ENCODE results near the gene PRKCI. TPM values are rescaled to one million over a fixed set of nuclear protein-coding genes. Genes with fewer than 3 reads are reported as not detected.
A peak's percentile ranks its signal among the peaks of the same experiment; 100 is the strongest.
"Not testable (repeated sequence)": the region's sequence is repeated elsewhere in the genome, so short reads cannot be mapped to it uniquely, and the experiment has no call there.

The PRKCI gene
- total and polyA plus RNA-seq, 10 donors, result 3.6 to 28.7 (median 14.9) TPM

- TF ChIP-seq CTCF (IDR thresholded peaks at IDR 0.05 in 8 of 11, conservative IDR thresholded peaks at IDR 0.05 in 3 of 11) (no peak), POLR2A (IDR thresholded peaks at IDR 0.05) (no peak), POLR2AphosphoS5 (IDR thresholded peaks at IDR 0.05) (no peak)
- intact Hi-C loops (cut with DNase I; ENCODE audit: low total_unique reads), result loop anchor here (10.0 kb wide), 1 partner anchor 175 kb away; the partner anchor contains the start of gene SKIL
- peaks cover 19 to 60% (median 43%) of the 10 kb centered on the region in 6 donors for H3K4me1 ChIP-seq
- no peaks in the 10 kb centered on the region for H3K27me3 ChIP-seq (replicated peaks in 1 of 7)
- no peaks in the 10 kb centered on the region for H3K9me3 ChIP-seq
- H3K36me3 ChIP-seq, result peaks cover 0 to 35% (median 27%) of the 10 kb centered on the region in 6 donors
- peak overlapping the region; percentile 96 to 99 (median 98) for H3K27ac ChIP-seq
- WGBS, 5 donors, result 10 to 18% (median 11%) methylated on average over 16 of the region's 16 CpGs
- peak overlapping the region; percentile 59 to 97 (median 84) for H3K4me3 ChIP-seq
- no peak for DNase-seq
These were observed 41.9 kb upstream of the PRKCI start for GRCh38 chr3:170180079-170180907.

- TF ChIP-seq POLR2AphosphoS5 (IDR thresholded peaks at IDR 0.05) (peak; percentile 96 to 97 (median 97)), CTCF (IDR thresholded peaks at IDR 0.05 in 8 of 11, conservative IDR thresholded peaks at IDR 0.05 in 3 of 11) (peak in 7 of 11 experiments; percentile 21 to 61 (median 26)), POLR2A (IDR thresholded peaks at IDR 0.05) (peak; percentile 20 to 76 (median 76))
- no peaks in the 10 kb centered on the region for H3K27me3 ChIP-seq (replicated peaks in 1 of 7)
- peaks cover 0 to 26% (median 17%) of the 10 kb centered on the region in 6 donors for H3K36me3 ChIP-seq
- H3K9me3 ChIP-seq, result no peaks in the 10 kb centered on the region
- intact Hi-C loops (cut with DNase I; ENCODE audit: low total_unique reads), result loop anchor here (10.0 kb wide), 1 partner anchor 174 kb away; the partner anchor contains the start of gene SKIL
- peaks cover 19 to 53% (median 39%) of the 10 kb centered on the region in 6 donors for H3K4me1 ChIP-seq
- WGBS, 5 donors, result 1% methylated on average over 48 to 71 of the region's 71 CpGs
- DNase-seq, result peak; percentile 97
- H3K27ac ChIP-seq, result peak within 1 kb of the TSS; percentile 96 to 99 (median 98)
- H3K4me3 ChIP-seq, result peak within 1 kb of the TSS; percentile 59 to 97 (median 84)
These were observed 41.0 kb upstream of the PRKCI start, which contains the start of gene PHC3 for GRCh38 chr3:170180908-170181885. TSS of gene PHC3 (minus strand) at chr3:170181733. CDS start at chr3:170181715, 18 bp downstream.

- DNase-seq, result no peak
- Histone ChIP-seq H3K9me3 (no peaks in the 10 kb centered on the region), H3K36me3 (no peaks in the 10 kb centered on the region), H3K4me1 (peaks cover 0 to 18% (median 9%) of the 10 kb centered on the region in 6 donors), H3K27me3 (replicated peaks in 1 of 7) (no peaks in the 10 kb centered on the region), H3K4me3 (no peak overlapping the region), H3K27ac (no peak overlapping the region)
- intact Hi-C loops (cut with DNase I; ENCODE audit: low total_unique reads), result loop anchor here (10.0 kb wide), 1 partner anchor 165 kb away; the partner anchor contains the start of gene SKIL
- WGBS, 5 donors, result 84 to 95% (median 87%) methylated on average over 4 of the region's 4 CpGs
- no peak for TF ChIP-seq POLR2AphosphoS5 (IDR thresholded peaks at IDR 0.05)
- peak in 1 of 11 experiments; percentile 18 for TF ChIP-seq CTCF (IDR thresholded peaks at IDR 0.05 in 8 of 11, conservative IDR thresholded peaks at IDR 0.05 in 3 of 11)
These were observed 32.6 kb upstream of the PRKCI start for GRCh38 chr3:170189398-170190256.

GRCh38 chr3:170195759-170196158 is 26.5 kb upstream of the PRKCI start:
- H3K27ac ChIP-seq; H3K4me3 ChIP-seq; H3K36me3 ChIP-seq; H3K4me1 ChIP-seq; intact Hi-C loops (cut with DNase I; ENCODE audit: low total_unique reads); DNase-seq; H3K27me3 ChIP-seq (replicated peaks in 1 of 7); H3K9me3 ChIP-seq: not testable (repeated sequence)
- 85 to 91% (median 89%) methylated on average over 3 of the region's 3 CpGs for WGBS, 5 donors

Measured in spleen (tissue), 11 donors.